ENCODE measurements around the gene DLD. TPM values are rescaled to one million over a fixed set of nuclear protein-coding genes. Genes with fewer than 3 reads are reported as not detected.

Gene DLD
- total RNA-seq, 1 donor from 2014 or later, result 19.2 TPM

GRCh38 chr7:107907790-107908189 lies 16.8 kb downstream of the DLD start:
- H3K27ac ChIP-seq, result no peak overlapping the region
- H3K36me3 ChIP-seq, result peaks cover 42 to 78% of the 10 kb centered on the region in 2 donors
- no peaks in the 10 kb centered on the region for H3K4me1 ChIP-seq
- intact Hi-C loops (cut with DNase I), result no loop called here
- no peaks in the 10 kb centered on the region for H3K27me3 ChIP-seq
- H3K9me3 ChIP-seq, result no peaks in the 10 kb centered on the region
- no peak for DNase-seq (ENCODE audit: low spot score in 2 of 2)
- no peak overlapping the region for H3K4me3 ChIP-seq
- TF ChIP-seq CTCF (IDR thresholded peaks at IDR 0.05), result no peak

DNA sequence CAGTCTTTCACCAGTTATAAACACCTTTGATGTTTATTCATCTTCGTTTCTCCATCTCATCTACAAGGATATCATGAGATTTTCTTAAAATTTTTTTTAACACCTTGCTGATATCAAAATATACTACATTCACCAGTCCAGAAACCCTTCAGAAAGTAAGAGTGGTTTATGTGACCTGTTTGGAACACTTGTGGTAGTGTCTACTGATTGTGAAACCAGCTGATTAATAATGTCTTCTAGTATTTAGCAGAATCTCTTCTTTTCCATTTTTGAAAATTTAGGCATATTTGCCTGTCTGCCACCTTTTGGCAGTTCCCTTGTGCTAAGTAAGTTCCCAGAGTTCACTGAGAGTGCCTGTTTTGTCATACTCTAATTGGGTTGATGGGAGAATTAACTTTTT lies 18.5 kb downstream of the DLD start:
- DNase-seq (ENCODE audit: low spot score in 2 of 2), result no peak
- Histone ChIP-seq H3K9me3 (no peaks in the 10 kb centered on the region), H3K27me3 (no peaks in the 10 kb centered on the region), H3K4me3 (no peak overlapping the region), H3K36me3 (peaks cover 33 to 64% of the 10 kb centered on the region in 2 donors), H3K4me1 (no peaks in the 10 kb centered on the region), H3K27ac (no peak overlapping the region)
- no peak for TF ChIP-seq CTCF (IDR thresholded peaks at IDR 0.05)
- intact Hi-C loops (cut with DNase I), result no loop called here

DNA sequence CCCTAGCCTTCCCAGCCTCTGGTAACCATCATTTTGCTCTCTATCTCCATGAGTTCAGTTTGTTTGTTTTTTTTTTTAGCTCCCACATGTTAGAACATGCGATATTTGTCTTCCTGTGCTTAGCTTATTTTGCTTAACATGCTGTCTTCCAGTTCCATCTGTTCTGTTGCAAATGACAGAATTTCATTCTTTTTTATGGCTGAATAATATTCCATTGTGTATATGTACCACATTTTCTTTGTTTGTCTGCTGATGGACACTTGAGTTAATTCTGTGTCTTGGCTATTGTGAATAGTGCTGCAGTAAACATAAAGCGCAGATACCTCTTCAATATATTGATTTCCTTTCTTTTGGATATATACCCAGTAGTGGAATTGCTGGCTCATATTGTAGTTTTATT lies 21.0 kb downstream of the DLD start:
- H3K4me3 ChIP-seq, result no peak overlapping the region
- no peaks in the 10 kb centered on the region for H3K9me3 ChIP-seq
- DNase-seq (ENCODE audit: low spot score in 2 of 2), result no peak
- TF ChIP-seq CTCF (IDR thresholded peaks at IDR 0.05), result no peak
- no peaks in the 10 kb centered on the region for H3K4me1 ChIP-seq
- peaks cover 31 to 54% of the 10 kb centered on the region in 2 donors for H3K36me3 ChIP-seq
- no peaks in the 10 kb centered on the region for H3K27me3 ChIP-seq
- intact Hi-C loops (cut with DNase I), result no loop called here
- no peak overlapping the region for H3K27ac ChIP-seq

GRCh38 chr7:107913851-107914250 lies 22.9 kb downstream of the DLD start:
- no peak for TF ChIP-seq CTCF (IDR thresholded peaks at IDR 0.05)
- Histone ChIP-seq H3K27ac (no peak overlapping the region), H3K4me1 (no peaks in the 10 kb centered on the region), H3K27me3 (no peaks in the 10 kb centered on the region), H3K9me3 (no peaks in the 10 kb centered on the region), H3K36me3 (peaks cover 33 to 54% of the 10 kb centered on the region in 2 donors), H3K4me3 (no peak overlapping the region)
- intact Hi-C loops (cut with DNase I), result no loop called here
- DNase-seq (ENCODE audit: low spot score in 2 of 2), result no peak

- Histone ChIP-seq H3K27me3 (no peaks in the 10 kb centered on the region), H3K4me1 (no peaks in the 10 kb centered on the region), H3K9me3 (no peaks in the 10 kb centered on the region), H3K36me3 (peaks cover 36 to 60% of the 10 kb centered on the region in 2 donors), H3K27ac (no peak overlapping the region), H3K4me3 (no peak overlapping the region)
- DNase-seq (ENCODE audit: low spot score in 2 of 2), result no peak
- intact Hi-C loops (cut with DNase I), result no loop called here
- no peak for TF ChIP-seq CTCF (IDR thresholded peaks at IDR 0.05)
These were observed 23.8 kb downstream of the DLD start for GRCh38 chr7:107914831-107915230.

GRCh38 chr7:107915541-107915940 lies 24.6 kb downstream of the DLD start:
- Histone ChIP-seq H3K9me3 (no peaks in the 10 kb centered on the region), H3K4me1 (peaks cover 0 to 3% of the 10 kb centered on the region in 2 donors), H3K27ac (no peak overlapping the region), H3K36me3 (peaks cover 34 to 64% of the 10 kb centered on the region in 2 donors), H3K27me3 (no peaks in the 10 kb centered on the region), H3K4me3 (no peak overlapping the region)
- TF ChIP-seq CTCF (IDR thresholded peaks at IDR 0.05), result no peak
- no peak for DNase-seq (ENCODE audit: low spot score in 2 of 2)
- intact Hi-C loops (cut with DNase I), result no loop called here
